COLO668 (cell line): ENCODE results near the gene UACA.

Experiments used
- DNase-seq: peaks from one replicate; lab custom pipeline; 2025; ENCODE audit not compliant: unreplicated experiment; lab: John Stamatoyannopoulos, UW

The UACA gene

GRCh38 chr15:70715840-70716485, 47.4 kb downstream of the UACA start:
- no peak for DNase-seq

- no peak for DNase-seq
These were observed 48.8 kb downstream of the UACA start for GRCh38 chr15:70714565-70714964.

GRCh38 chr15:70714015-70714414, 49.3 kb downstream of the UACA start:
- no peak for DNase-seq

DNA sequence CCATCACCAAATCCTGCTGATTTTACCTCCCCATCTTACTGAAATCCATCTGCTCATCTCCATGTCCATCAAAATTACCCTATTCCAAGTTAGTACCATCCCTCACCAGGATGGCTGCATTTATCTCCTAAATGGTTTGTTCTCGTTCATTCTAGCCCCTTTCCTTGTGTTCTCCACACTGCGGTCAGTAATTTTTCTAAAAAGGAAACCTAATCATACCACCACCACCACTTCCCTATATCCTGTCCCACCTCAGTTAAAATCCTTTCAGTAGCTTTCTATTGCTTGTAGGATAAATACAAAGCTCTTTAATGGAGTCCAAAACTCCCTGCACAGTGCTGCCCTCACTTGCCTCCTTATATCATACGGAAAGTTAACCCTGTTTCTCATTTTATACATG, 51.1 kb downstream of the UACA start:
- no peak for DNase-seq

GRCh38 chr15:70710714-70711113, 52.6 kb downstream of the UACA start:
- no peak for DNase-seq

- DNase-seq, result no peak
These were observed 54.5 kb downstream of the UACA start for GRCh38 chr15:70708839-70709238.

DNA sequence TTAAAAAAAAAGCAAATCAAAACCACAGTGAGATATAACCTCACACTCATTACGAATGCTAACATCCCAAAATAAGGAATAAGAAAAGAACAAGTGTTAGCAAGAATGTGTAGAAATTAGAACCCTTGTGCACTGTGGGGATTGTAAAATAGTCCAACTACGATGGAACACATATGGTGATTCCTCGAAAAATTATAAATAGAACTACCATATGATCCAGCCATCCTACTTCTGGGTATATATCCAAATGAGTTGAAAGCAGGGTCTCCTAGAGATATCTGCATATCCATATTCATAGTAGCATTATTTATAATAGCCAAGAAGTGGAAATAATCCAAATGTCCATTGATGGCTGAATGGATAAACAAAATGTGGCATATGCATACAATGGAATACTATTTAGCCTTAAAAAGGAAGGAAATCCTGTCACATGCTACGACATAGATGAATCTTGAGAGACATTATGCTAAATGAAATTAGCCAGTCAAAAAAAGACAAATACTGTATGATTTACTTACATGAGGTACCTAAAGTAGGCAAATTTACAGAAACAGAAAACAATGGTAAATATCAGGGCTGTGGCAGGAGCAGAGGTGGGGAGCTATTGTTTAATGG, 55.6 kb downstream of the UACA start:
- DNase-seq, result no peak

GRCh38 chr15:70704731-70705130, 58.6 kb downstream of the UACA start:
- no peak for DNase-seq

DNA sequence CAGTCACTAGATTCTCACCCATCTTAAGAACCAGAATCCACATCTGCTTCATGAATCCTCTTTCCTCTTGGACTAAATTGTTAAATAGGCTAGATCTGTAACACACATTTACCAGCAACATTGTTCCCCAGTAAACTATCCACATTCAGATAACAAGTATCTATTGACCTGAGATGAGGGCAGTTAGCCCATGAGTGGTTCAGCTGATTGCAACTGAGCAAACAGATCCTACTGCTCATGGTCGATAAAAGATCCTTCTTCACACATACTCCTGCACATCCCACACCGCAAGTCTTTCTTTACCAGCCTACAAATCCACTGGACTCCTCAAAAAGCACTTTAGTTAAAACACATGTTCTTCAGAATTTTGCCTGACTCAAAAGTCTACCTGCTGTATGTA, 59.2 kb downstream of the UACA start:
- peak; percentile 10 for DNase-seq

GRCh38 chr15:70703096-70703878, 60.1 kb downstream of the UACA start:
- DNase-seq, result no peak

- DNase-seq, result no peak
These were observed 60.8 kb downstream of the UACA start for GRCh38 chr15:70702584-70702983.

DNA sequence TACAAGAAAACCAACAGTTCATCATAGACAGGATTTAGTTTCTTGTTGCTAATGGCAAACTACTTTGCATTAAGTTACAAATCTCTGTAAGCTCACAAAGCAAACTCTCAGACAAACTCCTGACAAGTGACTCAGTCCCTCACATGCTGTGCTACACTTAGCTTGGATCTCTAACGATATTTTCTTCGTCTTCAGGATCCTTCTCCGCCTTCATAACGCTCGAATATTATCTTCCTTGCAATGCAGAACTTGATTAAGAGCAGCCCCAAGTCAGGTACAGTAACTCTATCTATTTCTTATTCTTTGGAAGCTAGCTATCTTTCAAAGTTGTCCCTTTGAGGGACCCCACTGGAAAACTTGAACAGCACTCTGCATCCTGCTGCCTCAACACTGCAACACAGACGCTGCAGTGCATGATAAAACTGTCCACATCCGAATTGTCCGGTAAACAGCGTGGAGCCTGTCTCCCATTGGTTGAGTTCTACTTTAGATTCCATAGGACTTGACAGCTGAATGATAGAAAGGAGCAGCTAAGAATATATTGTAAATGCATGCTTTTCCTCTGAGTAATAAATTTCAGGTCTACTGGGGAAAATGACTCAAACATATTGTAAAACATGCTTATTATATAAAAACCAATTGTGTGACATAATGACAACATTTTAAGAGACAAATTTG, 61.3 kb downstream of the UACA start:
- DNase-seq, result no peak

GRCh38 chr15:70701171-70701570, 62.2 kb downstream of the UACA start:
- DNase-seq, result no peak

DNA sequence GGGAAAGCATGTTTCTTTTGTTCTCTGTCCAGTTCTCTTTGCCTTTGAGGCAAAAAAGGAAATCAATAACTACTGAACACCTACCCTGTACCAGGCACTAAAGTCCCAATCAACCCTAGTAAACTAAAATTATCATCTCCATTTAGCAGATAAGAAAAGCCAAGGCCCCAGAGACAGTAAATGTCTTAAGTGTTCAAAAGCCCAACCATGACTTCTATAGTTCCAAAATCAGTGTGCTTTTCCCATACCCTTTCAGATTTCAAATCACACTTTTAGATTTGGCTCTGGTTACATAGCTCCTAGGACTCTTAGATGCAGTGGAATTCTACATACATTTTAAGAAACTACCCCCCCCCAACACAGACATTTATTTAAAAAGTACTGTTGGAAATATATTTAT, 63.5 kb downstream of the UACA start:
- no peak for DNase-seq

GRCh38 chr15:70698836-70699390, 64.4 kb downstream of the UACA start:
- no peak for DNase-seq

DNA sequence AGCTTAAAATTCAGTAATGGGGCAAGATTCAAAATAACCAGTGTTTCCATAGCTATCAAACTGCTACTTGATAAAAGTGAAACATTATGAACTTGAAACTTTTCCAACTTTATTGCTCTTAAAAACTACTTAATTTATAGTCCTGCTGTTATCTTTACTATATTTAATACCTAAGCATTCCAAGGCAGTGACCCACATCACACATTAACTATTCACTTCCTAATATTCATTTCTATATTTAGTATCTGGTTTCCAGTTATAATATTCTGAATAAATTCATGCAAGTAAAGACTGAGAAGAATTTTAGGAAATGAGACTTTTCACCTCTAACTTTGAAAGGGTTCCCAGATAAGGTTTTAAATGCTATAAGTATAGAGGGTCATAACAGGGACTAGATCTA, 64.9 kb downstream of the UACA start:
- DNase-seq, result no peak

DNA sequence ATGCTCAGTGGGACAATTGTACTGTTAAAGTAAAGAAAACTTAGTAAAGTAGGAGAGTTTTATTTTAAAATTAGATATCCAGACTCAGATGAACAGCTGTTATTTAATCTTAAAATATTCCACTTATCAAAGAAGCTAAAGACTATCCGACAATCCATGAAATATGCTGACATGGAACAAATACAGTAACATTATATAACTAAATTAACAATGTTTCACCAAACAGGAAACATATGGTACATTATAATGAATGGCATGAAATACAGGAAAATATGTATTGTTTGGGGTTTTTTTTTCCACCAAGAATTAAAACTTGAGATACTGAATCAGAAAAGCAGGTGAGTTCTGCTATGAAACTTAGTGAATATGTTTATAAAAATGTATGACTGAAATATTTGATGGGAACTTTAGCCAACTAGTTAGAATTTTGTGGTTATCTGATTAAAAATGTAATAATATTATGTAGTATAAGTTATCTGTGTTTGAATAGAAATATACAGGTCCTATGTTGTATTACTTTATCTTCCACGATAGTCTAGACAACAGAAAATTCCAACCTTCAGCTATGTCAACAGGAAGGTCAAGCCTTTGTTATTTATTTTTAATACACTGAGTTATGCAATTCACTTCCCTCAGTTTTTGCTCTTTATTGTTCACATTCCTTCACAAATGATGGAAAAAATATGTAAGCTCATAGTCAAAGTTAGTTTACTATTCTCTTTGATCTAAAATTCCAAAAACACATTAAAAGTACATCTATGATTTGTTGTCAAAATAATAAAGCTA, 72.7 kb downstream of the UACA start:
- DNase-seq, result no peak

DNA sequence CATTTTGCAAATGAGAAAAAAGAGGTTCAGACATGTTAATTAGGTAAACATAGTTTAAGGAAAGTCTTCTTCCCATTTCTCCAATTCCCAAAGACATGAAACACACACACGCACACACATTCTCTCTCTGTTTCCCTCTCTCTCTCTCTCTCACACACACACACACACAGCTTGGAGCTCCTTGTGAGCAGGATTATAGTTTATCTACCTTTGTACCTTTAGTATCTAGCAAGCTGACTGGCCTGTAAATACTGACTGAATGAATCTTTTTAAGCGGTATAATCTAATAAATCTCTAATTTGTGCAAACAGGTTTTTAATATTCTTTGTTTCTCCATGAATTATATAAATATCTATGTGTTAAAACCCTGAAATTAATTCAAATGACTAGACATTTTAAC, 73.3 kb downstream of the UACA start:
- DNase-seq, result no peak

DNA sequence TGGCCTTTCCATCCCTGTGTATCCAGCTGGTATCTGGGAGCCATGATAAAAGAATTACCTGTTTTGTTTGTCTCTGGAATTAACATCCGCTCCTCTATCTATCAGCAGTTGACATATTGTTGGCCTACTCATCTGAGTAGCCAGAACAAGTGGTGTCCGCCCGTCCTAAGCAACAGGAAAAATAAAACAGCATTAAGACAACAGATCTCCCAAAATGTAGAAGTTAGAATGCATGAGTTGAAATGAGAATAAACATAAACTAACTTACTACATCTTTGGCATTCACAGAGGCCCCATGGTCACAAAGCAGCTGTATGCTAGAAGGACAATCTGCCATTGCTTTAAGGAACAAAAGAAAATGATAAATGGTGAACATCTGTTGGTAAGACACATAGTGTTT, 75.9 kb downstream of the UACA start:
- DNase-seq, result no peak

- no peak for DNase-seq
These were observed 82.5 kb downstream of the UACA start for GRCh38 chr15:70680817-70681216.

- DNase-seq, result no peak
These were observed 83.5 kb downstream of the UACA start for GRCh38 chr15:70679919-70680231.
